ENCODE measurements around the gene DGKH. TPM values are rescaled to one million over a fixed set of nuclear protein-coding genes. Genes with fewer than 3 reads are reported as not detected.
A peak's percentile ranks its signal among the peaks of the same experiment; 100 is the strongest.

Gene DGKH
- total RNA-seq, 1 donor: 8.7 TPM

GRCh38 chr13:42176294-42176693, 127.8 kb downstream of the DGKH start:
- Histone ChIP-seq H3K27ac (ENCODE audit: low read depth, low read length) (no peak overlapping the region), H3K4me2 (ENCODE audit: insufficient read depth, low read length) (no peak overlapping the region), H3K36me3 (ENCODE audit: insufficient read depth, low read length) (no peaks in the 10 kb centered on the region), H4K20me1 (ENCODE audit: insufficient read depth, low read length) (no peaks in the 10 kb centered on the region), H2AFZ (ENCODE audit: low read length) (no peak overlapping the region), H3K4me3 (ENCODE audit: insufficient read depth, low read length) (no peak overlapping the region), H3K9me3 (ENCODE audit: low read depth, low read length) (no peaks in the 10 kb centered on the region), H3K27me3 (ENCODE audit: insufficient read depth, low read length) (no peaks in the 10 kb centered on the region), H3K4me1 (ENCODE audit: insufficient read depth, low read length) (no peaks in the 10 kb centered on the region), H3K79me2 (ENCODE audit: insufficient read depth, low read length) (no peaks in the 10 kb centered on the region)
- TF ChIP-seq, protein P1, sequence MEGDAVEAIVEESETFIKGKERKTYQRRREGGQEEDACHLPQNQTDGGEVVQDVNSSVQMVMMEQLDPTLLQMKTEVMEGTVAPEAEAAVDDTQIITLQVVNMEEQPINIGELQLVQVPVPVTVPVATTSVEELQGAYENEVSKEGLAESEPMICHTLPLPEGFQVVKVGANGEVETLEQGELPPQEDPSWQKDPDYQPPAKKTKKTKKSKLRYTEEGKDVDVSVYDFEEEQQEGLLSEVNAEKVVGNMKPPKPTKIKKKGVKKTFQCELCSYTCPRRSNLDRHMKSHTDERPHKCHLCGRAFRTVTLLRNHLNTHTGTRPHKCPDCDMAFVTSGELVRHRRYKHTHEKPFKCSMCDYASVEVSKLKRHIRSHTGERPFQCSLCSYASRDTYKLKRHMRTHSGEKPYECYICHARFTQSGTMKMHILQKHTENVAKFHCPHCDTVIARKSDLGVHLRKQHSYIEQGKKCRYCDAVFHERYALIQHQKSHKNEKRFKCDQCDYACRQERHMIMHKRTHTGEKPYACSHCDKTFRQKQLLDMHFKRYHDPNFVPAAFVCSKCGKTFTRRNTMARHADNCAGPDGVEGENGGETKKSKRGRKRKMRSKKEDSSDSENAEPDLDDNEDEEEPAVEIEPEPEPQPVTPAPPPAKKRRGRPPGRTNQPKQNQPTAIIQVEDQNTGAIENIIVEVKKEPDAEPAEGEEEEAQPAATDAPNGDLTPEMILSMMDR (IDR thresholded peaks at IDR 0.05; ENCODE audit: extremely low read depth, low read depth, low read length): no peak
- no peak for DNase-seq (ENCODE audit: insufficient read length, low spot score, missing footprints)

- Histone ChIP-seq H4K20me1 (ENCODE audit: insufficient read depth, low read length) (no peaks in the 10 kb centered on the region), H2AFZ (ENCODE audit: low read length) (no peak overlapping the region), H3K27me3 (ENCODE audit: insufficient read depth, low read length) (no peaks in the 10 kb centered on the region), H3K36me3 (ENCODE audit: insufficient read depth, low read length) (no peaks in the 10 kb centered on the region), H3K4me3 (ENCODE audit: insufficient read depth, low read length) (no peak overlapping the region), H3K79me2 (ENCODE audit: insufficient read depth, low read length) (no peaks in the 10 kb centered on the region), H3K27ac (ENCODE audit: low read depth, low read length) (no peak overlapping the region), H3K4me1 (ENCODE audit: insufficient read depth, low read length) (no peaks in the 10 kb centered on the region), H3K4me2 (ENCODE audit: insufficient read depth, low read length) (no peak overlapping the region), H3K9me3 (ENCODE audit: low read depth, low read length) (no peaks in the 10 kb centered on the region)
- TF ChIP-seq, protein P1 (IDR thresholded peaks at IDR 0.05; ENCODE audit: extremely low read depth, low read depth, low read length): no peak
- no peak for DNase-seq (ENCODE audit: insufficient read length, low spot score, missing footprints)
Observed at GRCh38 chr13:42177189-42177588, 128.7 kb downstream of the DGKH start.

GRCh38 chr13:42181381-42181953, 133.0 kb downstream of the DGKH start:
- H3K27ac ChIP-seq (ENCODE audit: low read depth, low read length): no peak overlapping the region
- H3K36me3 ChIP-seq (ENCODE audit: insufficient read depth, low read length): no peaks in the 10 kb centered on the region
- no peaks in the 10 kb centered on the region for H3K27me3 ChIP-seq (ENCODE audit: insufficient read depth, low read length)
- no peaks in the 10 kb centered on the region for H3K4me1 ChIP-seq (ENCODE audit: insufficient read depth, low read length)
- H3K4me3 ChIP-seq (ENCODE audit: insufficient read depth, low read length): no peak overlapping the region
- TF ChIP-seq, protein P1 (IDR thresholded peaks at IDR 0.05; ENCODE audit: extremely low read depth, low read depth, low read length): no peak
- no peaks in the 10 kb centered on the region for H4K20me1 ChIP-seq (ENCODE audit: insufficient read depth, low read length)
- H2AFZ ChIP-seq (ENCODE audit: low read length): no peak overlapping the region
- H3K9me3 ChIP-seq (ENCODE audit: low read depth, low read length): no peaks in the 10 kb centered on the region
- peak; percentile 29 for DNase-seq (ENCODE audit: insufficient read length, low spot score, missing footprints)
- no peak overlapping the region for H3K4me2 ChIP-seq (ENCODE audit: insufficient read depth, low read length)
- no peaks in the 10 kb centered on the region for H3K79me2 ChIP-seq (ENCODE audit: insufficient read depth, low read length)

GRCh38 chr13:42189061-42189460, 140.6 kb downstream of the DGKH start:
- TF ChIP-seq, protein P1 (IDR thresholded peaks at IDR 0.05; ENCODE audit: extremely low read depth, low read depth, low read length): no peak
- DNase-seq (ENCODE audit: insufficient read length, low spot score, missing footprints): peak; percentile 13
- H3K9me3 ChIP-seq (ENCODE audit: low read depth, low read length): no peaks in the 10 kb centered on the region
- no peak overlapping the region for H3K4me2 ChIP-seq (ENCODE audit: insufficient read depth, low read length)
- H3K27me3 ChIP-seq (ENCODE audit: insufficient read depth, low read length): no peaks in the 10 kb centered on the region
- peaks cover 23% of the 10 kb centered on the region for H3K36me3 ChIP-seq (ENCODE audit: insufficient read depth, low read length)
- no peaks in the 10 kb centered on the region for H3K4me1 ChIP-seq (ENCODE audit: insufficient read depth, low read length)
- no peaks in the 10 kb centered on the region for H4K20me1 ChIP-seq (ENCODE audit: insufficient read depth, low read length)
- no peak overlapping the region for H3K27ac ChIP-seq (ENCODE audit: low read depth, low read length)
- H2AFZ ChIP-seq (ENCODE audit: low read length): no peak overlapping the region
- no peaks in the 10 kb centered on the region for H3K79me2 ChIP-seq (ENCODE audit: insufficient read depth, low read length)
- no peak overlapping the region for H3K4me3 ChIP-seq (ENCODE audit: insufficient read depth, low read length)
